Mucosa of rectum (tissue), 2 donors: Measurements from ENCODE around the gene HSD17B2.

Source experiments
- H3K27ac ChIP-seq, 2 donors: one replicate each; pipeline ENCODE4 v1.7.0; 2013; ENCODE audit warnings: inconsistent platforms in 2 of 2, low read depth in 2 of 2, low read length in 2 of 2
- H3K27me3 ChIP-seq, 2 donors: one replicate each; pipeline ENCODE4 v1.7.0; 2013; ENCODE audit warnings: low read length in 2 of 2; ENCODE audit not compliant: control insufficient read depth in 2 of 2, insufficient read depth in 2 of 2
- H3K36me3 ChIP-seq, 2 donors: one replicate each; pipeline ENCODE4 v1.7.0; 2013; ENCODE audit warnings: low read length in 2 of 2; ENCODE audit not compliant: control insufficient read depth in 2 of 2, insufficient read depth in 2 of 2
- H3K4me1 ChIP-seq, 2 donors: one replicate each; pipeline ENCODE4 v1.7.0; 2013; ENCODE audit warnings: low read length in 2 of 2, mild to moderate bottlenecking in 1 of 2; ENCODE audit not compliant: control insufficient read depth in 2 of 2, insufficient read depth in 2 of 2
- H3K4me3 ChIP-seq, 2 donors: one replicate each; pipeline ENCODE4 v1.7.0; 2013; ENCODE audit warnings: low read length in 2 of 2
- H3K9ac ChIP-seq, 2 donors: one replicate each; pipeline ENCODE4 v1.7.0; 2013; ENCODE audit warnings: low read length in 2 of 2, low read depth in 1 of 2, mild to moderate bottlenecking in 1 of 2
- H3K9me3 ChIP-seq, 2 donors: one replicate each; pipeline ENCODE4 v1.7.0; 2013; ENCODE audit warnings: low read length in 2 of 2; ENCODE audit not compliant: control insufficient read depth in 2 of 2
- donor health status: healthy.
- donor health status: Normal muscosa, but diverticular disease.

Gene HSD17B2

GRCh38 chr16:82072313-82072712, 37.3 kb downstream of the HSD17B2 start:
- Histone ChIP-seq H3K4me1 (peaks cover 0 to 2% of the 10 kb centered on the region in 2 donors), H3K4me3 (no peak overlapping the region), H3K9me3 (no peaks in the 10 kb centered on the region), H3K27ac (no peak overlapping the region), H3K27me3 (no peaks in the 10 kb centered on the region), H3K9ac (no peak overlapping the region), H3K36me3 (peaks cover 4 to 5% of the 10 kb centered on the region in 2 donors)

GRCh38 chr16:82074019-82074558, 39.0 kb downstream of the HSD17B2 start:
- Histone ChIP-seq H3K9me3 (no peaks in the 10 kb centered on the region), H3K9ac (no peak overlapping the region), H3K27ac (no peak overlapping the region), H3K36me3 (peaks cover 4 to 5% of the 10 kb centered on the region in 2 donors), H3K4me1 (no peaks in the 10 kb centered on the region), H3K4me3 (no peak overlapping the region), H3K27me3 (no peaks in the 10 kb centered on the region)

GRCh38 chr16:82078125-82078524, 43.1 kb downstream of the HSD17B2 start:
- Histone ChIP-seq H3K9me3 (no peaks in the 10 kb centered on the region), H3K27me3 (no peaks in the 10 kb centered on the region), H3K27ac (no peak overlapping the region), H3K4me3 (no peak overlapping the region), H3K36me3 (no peaks in the 10 kb centered on the region), H3K9ac (no peak overlapping the region), H3K4me1 (peaks cover 8% of the 10 kb centered on the region in 2 donors)

GRCh38 chr16:82079892-82080291, 44.8 kb downstream of the HSD17B2 start:
- H3K4me1 ChIP-seq, result peaks cover 22 to 23% of the 10 kb centered on the region in 2 donors
- no peak overlapping the region for H3K27ac ChIP-seq
- H3K9ac ChIP-seq, result no peak overlapping the region
- H3K27me3 ChIP-seq, result no peaks in the 10 kb centered on the region
- no peak overlapping the region for H3K4me3 ChIP-seq
- no peaks in the 10 kb centered on the region for H3K9me3 ChIP-seq
- H3K36me3 ChIP-seq, result no peaks in the 10 kb centered on the region

GRCh38 chr16:82081264-82081663, 46.2 kb downstream of the HSD17B2 start:
- Histone ChIP-seq H3K36me3 (no peaks in the 10 kb centered on the region), H3K27me3 (no peaks in the 10 kb centered on the region), H3K9me3 (no peaks in the 10 kb centered on the region), H3K4me3 (no peak overlapping the region), H3K27ac (no peak overlapping the region), H3K4me1 (peaks cover 26 to 29% of the 10 kb centered on the region in 2 donors), H3K9ac (no peak overlapping the region)

GRCh38 chr16:82082097-82082496, 47.0 kb downstream of the HSD17B2 start:
- no peaks in the 10 kb centered on the region for H3K9me3 ChIP-seq
- no peak overlapping the region for H3K4me3 ChIP-seq
- no peak overlapping the region for H3K9ac ChIP-seq
- H3K27ac ChIP-seq, result no peak overlapping the region
- no peaks in the 10 kb centered on the region for H3K36me3 ChIP-seq
- H3K4me1 ChIP-seq, result peaks cover 26 to 29% of the 10 kb centered on the region in 2 donors
- no peaks in the 10 kb centered on the region for H3K27me3 ChIP-seq

- Histone ChIP-seq H3K36me3 (no peaks in the 10 kb centered on the region), H3K9ac (no peak overlapping the region), H3K4me3 (peak overlapping the region in 1 of 2 donors; percentile 37), H3K27ac (peak overlapping the region; percentile 18 to 82), H3K9me3 (no peaks in the 10 kb centered on the region), H3K4me1 (peaks cover 26 to 29% of the 10 kb centered on the region in 2 donors), H3K27me3 (no peaks in the 10 kb centered on the region)
Measured at GRCh38 chr16:82082543-82083244, 47.6 kb downstream of the HSD17B2 start.

- Histone ChIP-seq H3K27me3 (no peaks in the 10 kb centered on the region), H3K27ac (peak overlapping the region; percentile 53 to 82), H3K36me3 (no peaks in the 10 kb centered on the region), H3K4me1 (peaks cover 26 to 29% of the 10 kb centered on the region in 2 donors), H3K4me3 (peak overlapping the region in 1 of 2 donors; percentile 59), H3K9me3 (no peaks in the 10 kb centered on the region), H3K9ac (peak overlapping the region in 1 of 2 donors; percentile 17)
Measured at GRCh38 chr16:82083710-82084353, 48.8 kb downstream of the HSD17B2 start.

- no peak overlapping the region for H3K4me3 ChIP-seq
- no peak overlapping the region for H3K9ac ChIP-seq
- no peaks in the 10 kb centered on the region for H3K36me3 ChIP-seq
- H3K27me3 ChIP-seq, result no peaks in the 10 kb centered on the region
- H3K9me3 ChIP-seq, result no peaks in the 10 kb centered on the region
- H3K4me1 ChIP-seq, result peaks cover 26 to 29% of the 10 kb centered on the region in 2 donors
- peak overlapping the region in 1 of 2 donors; percentile 45 for H3K27ac ChIP-seq
Measured at GRCh38 chr16:82085011-82085779, 50.1 kb downstream of the HSD17B2 start.

- Histone ChIP-seq H3K9me3 (no peaks in the 10 kb centered on the region), H3K27ac (no peak overlapping the region), H3K36me3 (peaks cover 0 to 6% of the 10 kb centered on the region in 2 donors), H3K4me3 (no peak overlapping the region), H3K27me3 (no peaks in the 10 kb centered on the region), H3K9ac (no peak overlapping the region), H3K4me1 (peaks cover 15 to 18% of the 10 kb centered on the region in 2 donors)
Measured at GRCh38 chr16:82088483-82088882, 53.4 kb downstream of the HSD17B2 start.
